ENCODE results near the gene ASCC1. TPM values are rescaled to one million over a fixed set of nuclear protein-coding genes. Genes with fewer than 3 reads are reported as not detected.

Gene ASCC1
- total and polyA plus RNA-seq, 2 of the 13 experiments (the other 11 are each of a cell fraction or from before 2014, with no cell fraction given), result 21.6 to 30.1 TPM

GRCh38 chr10:72061491-72061890 is 154.6 kb downstream of the ASCC1 start (continued):
- TF ChIP-seq ARID4A (CRISPR knock-in tag; IDR thresholded peaks at IDR 0.05; ENCODE audit: borderline replicate concordance), result no peak
- TF ChIP-seq RBM22 (optimal IDR thresholded peaks at IDR 0.05; ENCODE audit: low read length), result no peak
- TF ChIP-seq CREBL2 (CRISPR knock-in tag; IDR thresholded peaks at IDR 0.05; ENCODE audit: borderline replicate concordance), result no peak
- TF ChIP-seq ATF2 (CRISPR knock-in tag; IDR thresholded peaks at IDR 0.05), result no peak
- TF ChIP-seq ZHX2 (IDR thresholded peaks at IDR 0.05; ENCODE audit: low read depth), result no peak
- TF ChIP-seq ZHX2 (CRISPR knock-in tag; IDR thresholded peaks at IDR 0.05; ENCODE audit: borderline replicate concordance), result no peak
- no peak for TF ChIP-seq KDM2A (CRISPR knock-in tag; IDR thresholded peaks at IDR 0.05; ENCODE audit: borderline replicate concordance, low read depth)
- no peak for TF ChIP-seq E2F1 (CRISPR knock-in tag; IDR thresholded peaks at IDR 0.05)
- TF ChIP-seq ZNF781 (CRISPR knock-in tag; IDR thresholded peaks at IDR 0.05; ENCODE audit: borderline replicate concordance, not compliant biosample characterization), result no peak
- no peak for TF ChIP-seq NFATC3 (CRISPR knock-in tag; IDR thresholded peaks at IDR 0.05)
- no peak for TF ChIP-seq FOXP4 (CRISPR knock-in tag; IDR thresholded peaks at IDR 0.05)
- no peak for TF ChIP-seq FOXM1 (CRISPR knock-in tag; IDR thresholded peaks at IDR 0.05)

All from HepG2 (cell line).